Activated naive CD4-positive, alpha-beta T cell (primary cell): Measurements from ENCODE around the gene CCDC33.

ENCODE experiments used
- DNase-seq, 4 experiments: peaks; one replicate each; lab custom pipeline; 2025; lab: John Stamatoyannopoulos, UW

CCDC33 gene

DNA sequence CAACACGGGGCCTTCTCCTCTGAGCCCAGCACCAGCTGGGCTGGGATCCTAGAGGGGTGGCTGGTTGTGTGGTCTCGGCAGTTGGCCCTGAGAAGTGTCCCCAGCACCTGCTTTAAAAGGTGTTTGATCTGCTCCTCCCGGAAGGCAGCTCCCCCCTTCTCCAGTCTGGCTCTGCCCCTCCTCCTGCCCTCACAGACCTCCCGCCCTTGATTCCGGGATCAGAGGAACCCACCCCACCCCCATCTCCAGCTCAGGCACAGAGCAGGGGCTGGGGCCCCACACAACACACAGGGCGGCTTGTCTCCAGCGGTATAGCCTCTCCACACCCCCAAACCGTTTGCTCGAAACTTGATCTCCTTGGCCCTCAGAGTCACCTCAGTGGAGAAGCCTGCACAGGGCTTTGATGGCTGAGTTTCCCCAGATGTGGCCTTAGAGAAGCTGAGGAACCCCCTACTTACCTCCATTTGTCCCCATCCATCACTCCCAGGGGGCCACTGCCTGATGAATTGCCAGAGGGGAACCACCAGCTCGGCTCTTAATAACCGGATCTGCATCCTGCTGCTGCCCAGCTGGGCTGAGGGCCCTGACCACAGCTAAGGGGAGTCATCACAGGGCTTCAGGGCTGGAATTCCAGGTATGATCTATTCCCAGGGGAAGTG, 27.1 kb upstream of the CCDC33 start:
- no peak for DNase-seq

DNA sequence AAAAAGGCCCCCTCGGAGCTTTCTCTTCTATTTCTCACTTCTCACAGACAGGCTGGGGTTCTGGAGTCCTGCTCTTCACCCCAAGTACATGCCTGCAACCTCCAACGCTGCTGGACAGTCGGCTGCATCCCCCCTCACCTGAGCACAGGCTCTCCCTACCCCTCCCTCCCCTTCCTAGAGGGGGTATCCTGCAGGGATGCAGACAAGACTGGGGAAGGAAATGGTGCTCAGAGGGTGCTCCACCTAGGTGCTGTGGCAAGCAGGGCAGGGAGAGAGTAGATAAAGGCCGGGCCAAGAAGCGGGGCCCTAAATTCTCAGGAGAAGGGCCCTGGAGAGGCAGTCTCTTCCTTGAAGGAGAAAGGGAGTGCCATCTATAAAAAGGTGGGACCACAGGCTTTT, 26.6 kb upstream of the CCDC33 start:
- no peak for DNase-seq

DNA sequence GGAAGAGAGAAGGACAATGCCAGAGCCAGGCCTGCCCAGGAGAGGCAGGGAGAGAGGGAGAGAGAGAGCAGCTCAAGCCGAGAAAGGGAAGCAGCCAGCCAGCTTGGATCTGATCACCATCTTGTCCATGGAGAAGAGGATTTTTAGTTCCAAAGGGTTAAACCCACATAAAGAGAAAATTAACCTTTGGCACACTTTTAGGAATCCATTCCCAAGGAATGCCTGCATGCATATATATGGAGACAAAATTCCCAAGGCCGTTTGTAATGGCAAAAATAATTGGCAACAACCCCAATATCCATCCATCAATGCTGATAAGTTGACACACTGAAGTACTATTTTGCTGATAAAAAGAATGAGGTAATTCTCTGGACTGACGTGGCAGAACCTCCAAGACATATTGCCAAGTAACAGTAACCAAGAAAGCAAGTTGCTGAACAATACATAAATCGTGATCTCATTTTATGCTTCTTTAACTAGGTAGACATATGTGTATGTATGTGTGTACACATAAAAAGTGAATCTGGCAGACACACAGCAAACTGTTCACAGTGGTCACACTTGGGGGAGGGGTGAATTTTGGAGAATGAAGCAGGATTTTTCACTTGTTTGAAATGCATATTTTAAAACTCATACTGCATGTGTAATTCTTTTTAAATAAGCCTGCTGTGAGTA, 26.0 kb upstream of the CCDC33 start:
- no peak for DNase-seq

DNA sequence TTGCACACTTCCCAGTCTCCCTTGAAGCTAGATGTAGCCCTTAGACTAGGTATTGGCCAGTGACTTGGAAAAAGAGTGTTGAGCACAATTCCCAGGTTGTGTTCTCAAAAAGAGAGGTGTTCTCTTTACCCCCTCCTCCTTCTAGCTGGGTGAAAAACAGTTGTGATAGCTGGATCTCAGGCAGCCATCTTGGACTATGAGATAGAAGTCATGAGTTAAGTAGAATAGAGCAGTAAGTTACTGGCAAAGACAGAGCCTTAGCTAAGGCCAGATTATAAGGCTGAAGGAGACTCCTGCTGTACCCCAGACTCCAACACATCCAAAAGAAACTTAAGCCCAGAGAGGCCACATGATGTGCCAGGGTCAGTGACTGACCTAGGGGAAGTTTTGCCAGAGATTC, 25.4 kb upstream of the CCDC33 start:
- no peak for DNase-seq

DNA sequence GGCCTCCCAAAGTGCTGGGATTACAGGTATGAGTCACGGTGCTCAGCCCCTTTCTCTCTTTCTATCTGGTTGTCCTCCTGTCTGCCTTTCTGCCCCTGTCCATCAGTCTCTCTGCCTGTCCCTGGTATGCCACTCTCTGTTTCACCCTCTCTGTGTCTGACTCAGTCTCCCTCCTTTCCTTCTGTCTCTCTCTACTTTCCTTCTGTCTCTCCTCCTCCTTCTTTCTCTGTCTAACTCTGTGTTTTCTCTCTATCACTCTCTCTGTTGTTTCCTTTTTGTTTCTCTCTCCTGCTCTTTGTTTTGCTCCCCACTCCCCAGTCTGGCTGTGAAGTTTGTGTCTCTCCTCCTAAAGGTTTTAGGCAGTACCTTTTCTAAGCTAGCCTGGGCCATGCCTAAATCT, 24.5 kb upstream of the CCDC33 start:
- no peak for DNase-seq

GRCh38 chr15:74212494-74212893, 23.6 kb upstream of the CCDC33 start:
- DNase-seq = no peak

- DNase-seq = no peak
Observed at GRCh38 chr15:74213858-74214284, 22.3 kb upstream of the CCDC33 start.

DNA sequence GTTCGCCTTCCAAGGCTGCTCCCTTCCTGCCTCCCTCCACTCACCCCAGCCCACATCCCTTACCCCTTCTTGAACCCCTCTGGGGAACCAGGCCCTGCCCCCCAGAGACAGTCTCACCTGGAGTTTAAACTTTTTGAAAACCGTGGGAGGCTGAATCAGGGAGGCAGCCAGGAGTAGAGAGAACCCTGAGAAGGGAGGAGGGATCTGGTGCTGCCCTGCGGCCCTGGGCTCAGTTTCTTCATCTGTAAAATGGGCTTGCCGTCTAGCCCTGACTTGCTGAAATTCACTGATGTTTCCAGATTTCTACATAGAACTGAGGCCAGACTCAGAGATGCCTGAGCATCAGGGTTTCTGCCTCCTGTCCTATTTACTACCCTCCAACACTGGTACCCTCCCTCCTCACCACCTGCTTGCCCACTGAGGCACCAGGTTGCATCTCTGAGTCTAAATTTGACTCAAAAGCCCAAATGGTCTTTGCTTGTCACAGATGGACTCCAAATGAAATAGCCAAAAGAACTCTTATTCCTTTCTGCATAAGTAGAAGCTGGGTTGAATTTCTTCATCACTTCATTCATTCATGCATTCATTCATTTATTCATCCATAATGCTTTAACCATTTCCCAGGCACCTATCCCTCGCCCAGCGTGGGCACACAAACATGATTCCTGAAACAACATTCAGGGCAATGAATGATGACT, 21.7 kb upstream of the CCDC33 start:
- DNase-seq = no peak

- DNase-seq = no peak
Observed at GRCh38 chr15:74215958-74216357, 20.2 kb upstream of the CCDC33 start.

GRCh38 chr15:74216949-74217348, 19.2 kb upstream of the CCDC33 start:
- no peak for DNase-seq

DNA sequence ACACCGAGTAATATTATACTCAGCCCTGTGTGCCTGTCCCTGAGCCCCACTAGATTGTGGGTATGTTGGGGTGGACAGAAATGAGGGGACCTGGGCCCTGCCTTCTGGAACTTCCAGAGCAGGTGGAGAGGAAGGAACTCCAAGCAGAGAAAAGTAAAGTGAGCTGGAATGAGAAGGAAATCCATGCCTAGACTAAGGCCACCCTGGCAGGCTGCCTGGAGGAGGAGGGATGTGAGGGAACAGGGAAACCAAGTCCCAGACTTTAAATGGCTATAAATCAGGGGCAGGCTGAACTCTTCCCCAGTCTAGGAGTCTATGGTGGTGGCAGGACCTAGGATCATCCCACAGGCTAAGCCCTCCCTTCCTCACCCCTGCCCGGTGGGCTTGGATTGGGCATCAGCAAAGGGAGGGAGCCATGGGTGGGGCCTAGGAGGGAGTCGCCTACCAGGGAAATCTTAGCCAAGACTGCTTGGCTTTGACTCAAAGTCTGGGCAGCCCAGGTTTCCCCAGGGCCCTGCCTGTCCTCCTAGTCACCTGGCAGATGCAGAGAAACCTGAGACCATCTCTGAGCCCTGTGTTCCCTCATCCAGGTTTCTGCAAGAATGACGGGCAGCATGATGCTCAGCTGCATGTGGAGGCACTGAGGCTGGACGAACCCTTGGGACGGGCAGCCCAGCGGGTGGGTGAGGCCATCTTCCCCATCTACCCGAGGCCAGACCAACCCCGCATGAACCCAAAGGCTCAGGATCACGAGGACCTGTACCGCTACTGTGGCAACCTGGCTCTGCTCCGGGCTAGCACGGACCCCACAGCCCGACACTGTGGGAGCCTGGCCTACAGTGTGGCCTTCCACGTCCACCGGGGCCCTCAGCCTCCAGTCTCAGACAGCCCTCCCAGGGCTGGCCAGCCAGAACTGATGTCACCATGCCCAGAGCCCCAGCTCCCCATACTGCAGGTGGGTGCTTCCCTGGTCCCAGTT, 17.9 kb upstream of the CCDC33 start:
- DNase-seq = no peak

DNA sequence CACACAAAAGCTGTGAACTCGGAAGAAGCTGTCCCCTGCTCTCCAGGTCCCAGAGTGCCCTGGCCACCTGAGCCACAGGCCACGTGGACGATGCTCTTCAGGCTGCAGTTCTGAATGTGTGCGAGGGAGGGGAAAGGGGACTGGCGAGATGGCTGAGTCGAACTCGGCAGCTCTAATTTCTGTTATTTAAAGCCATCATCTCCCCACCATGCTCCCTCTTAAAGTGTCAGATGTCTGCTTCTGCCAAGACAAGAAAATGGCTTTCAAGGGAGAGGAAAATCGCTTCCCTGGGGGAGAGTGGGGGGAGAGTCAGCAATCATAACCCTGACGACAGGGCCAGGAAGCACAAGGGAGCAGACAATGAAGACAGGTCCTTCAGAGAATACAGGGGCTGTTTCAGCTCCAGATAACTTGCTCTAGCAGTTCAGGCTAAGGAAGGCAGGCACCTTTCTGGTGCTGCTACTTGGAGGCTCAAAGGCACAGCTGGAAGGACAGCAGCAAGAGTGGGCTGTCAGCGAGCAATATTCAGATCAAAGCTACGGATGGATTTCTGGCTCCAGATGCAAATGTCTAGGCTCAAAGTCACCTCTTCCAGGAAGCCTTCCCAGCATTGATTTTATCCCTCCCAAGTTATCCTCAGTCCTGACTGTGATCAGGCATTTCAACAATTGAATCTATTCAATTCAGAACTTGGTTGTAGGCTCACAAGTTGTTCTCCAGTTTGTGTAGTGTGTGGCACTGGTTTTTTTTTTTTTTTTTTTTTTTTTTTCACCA, 15.5 kb upstream of the CCDC33 start:
- DNase-seq = no peak

DNA sequence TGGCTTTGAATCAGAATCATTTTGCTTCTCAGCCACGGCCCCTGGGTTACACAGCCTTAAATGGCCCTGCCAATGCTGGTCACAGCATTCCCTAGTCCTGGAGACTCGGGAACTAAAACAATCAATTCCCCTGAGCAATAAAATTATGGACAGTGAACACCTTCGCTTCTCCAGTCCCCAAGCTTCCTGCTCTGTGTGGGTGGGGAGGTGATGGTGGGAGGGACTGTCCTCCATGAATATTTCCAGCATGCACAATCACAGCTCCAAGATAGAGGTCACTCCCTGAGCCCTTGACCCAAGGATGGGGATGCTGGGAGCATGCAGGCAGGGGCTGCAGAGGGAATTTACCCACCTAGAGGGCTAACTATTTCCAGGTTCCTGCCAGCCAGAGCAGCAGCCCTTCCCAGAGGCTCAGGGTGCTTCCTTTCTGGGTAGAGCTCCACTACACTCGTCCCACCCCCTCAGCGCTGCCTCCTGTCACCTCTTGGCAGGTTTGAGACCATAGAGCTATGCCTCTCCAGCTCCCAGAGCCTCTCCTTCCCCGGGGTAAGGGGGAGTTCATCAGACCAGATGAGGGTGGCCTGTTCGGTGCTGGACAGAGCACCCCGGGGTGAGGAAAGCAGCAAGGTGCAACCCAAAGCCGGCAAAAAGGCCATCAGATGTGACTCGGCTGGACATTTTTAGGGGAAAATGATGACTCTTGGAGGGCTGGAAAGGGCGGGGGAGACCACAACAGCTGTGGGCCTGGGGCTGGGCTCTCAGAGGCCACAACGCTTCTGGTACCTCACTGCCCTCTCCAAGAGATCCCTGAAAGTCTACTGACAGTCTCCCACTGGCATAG, 14.5 kb upstream of the CCDC33 start:
- no peak for DNase-seq

- DNase-seq = no peak
Observed at GRCh38 chr15:74222240-74223119, 13.6 kb upstream of the CCDC33 start.

DNA sequence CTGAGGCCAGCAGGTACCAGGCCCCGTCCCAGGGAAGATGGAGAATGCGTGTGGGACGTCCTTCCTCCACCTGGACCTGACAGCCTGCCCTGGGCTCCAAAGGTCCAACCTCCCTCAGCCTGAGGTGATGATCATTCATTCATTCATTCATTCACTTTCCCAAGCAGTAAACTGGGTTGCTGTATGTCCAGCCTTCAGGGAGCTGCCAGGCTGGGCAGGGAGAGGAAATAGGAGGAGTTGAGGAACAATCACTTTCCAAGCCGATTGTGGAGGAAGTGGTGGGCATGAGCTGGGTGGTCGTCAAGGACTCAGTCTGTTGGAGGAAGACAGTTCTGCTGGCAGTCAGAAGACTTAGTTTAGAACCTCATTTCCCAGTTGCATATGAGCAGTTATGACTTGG, 10.2 kb upstream of the CCDC33 start:
- no peak for DNase-seq

DNA sequence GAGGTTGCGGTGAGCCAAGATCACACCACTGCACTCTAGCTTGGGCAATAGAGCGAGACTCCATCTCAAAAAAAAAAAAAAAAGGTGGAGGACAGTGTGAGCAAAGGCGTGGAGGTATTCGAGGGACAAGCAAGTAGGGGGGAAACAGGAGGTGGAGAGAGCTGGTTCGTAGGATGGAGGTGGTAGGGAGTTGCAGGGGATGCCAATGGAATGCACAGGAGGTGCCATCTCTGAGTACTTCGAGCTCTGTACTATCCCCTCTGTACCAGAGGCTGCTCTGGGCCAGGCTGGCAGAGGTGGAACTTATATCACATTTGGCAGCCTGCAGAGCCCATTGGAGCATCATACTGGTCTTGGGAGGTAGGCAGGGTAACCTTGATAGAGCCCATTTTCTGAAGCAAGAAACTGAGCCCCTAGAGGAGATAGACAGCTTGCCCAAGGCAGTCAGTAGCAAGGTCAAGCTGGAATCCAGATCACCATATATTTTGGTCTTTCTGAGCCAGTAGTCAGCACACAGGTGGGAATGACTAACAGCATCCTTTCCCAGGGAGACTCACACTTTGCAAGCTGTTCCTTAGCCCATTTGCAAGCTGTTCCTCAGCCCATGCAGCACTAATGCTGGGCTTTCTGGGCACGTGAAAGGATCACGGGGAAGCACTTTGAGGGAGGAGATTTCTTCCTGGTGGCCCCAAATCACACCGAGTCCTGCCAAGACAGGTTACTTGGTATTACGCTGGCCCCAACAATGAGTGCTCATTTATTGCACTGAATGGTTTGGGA, 9.2 kb upstream of the CCDC33 start:
- DNase-seq = no peak

- no peak for DNase-seq
Observed at GRCh38 chr15:74227968-74228722, 8.0 kb upstream of the CCDC33 start.

DNA sequence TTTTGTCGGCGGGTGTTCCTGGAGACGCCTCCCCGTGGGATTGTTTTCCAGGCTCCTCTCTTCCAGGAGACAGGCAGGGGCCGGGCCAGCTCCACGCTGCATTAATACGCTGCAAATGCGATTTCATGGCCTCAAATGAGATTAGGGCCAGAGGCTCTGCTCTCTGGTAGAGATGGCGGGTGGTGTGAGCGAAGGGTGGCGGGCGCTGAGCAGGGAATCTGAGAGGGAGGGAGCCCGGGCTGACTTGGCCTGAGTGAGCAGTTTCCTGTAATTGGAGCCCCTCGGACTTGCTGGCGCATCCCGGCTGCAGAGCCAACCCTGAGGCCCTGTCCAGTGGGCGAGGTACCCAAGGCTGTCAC, 7.4 kb upstream of the CCDC33 start:
- no peak for DNase-seq
